NOMO-1 treated with dmso at 0.1 percent for 144 hours (cell line): ENCODE measurements around the gene PLTP.
"Not testable (repeated sequence)": the region's sequence is repeated elsewhere in the genome, so short reads cannot be mapped to it uniquely, and the experiment has no call there.

Experiments used
- DNase-seq: peaks from one replicate; lab custom pipeline; 2025; ENCODE audit not compliant: unreplicated experiment; lab: John Stamatoyannopoulos, UW

Gene PLTP

GRCh38 chr20:45911486-45912343 is at the start of gene PLTP:
PLTP (minus strand) TSS chr20:45912155; CDS start chr20:45911452, 703 bp downstream.
- DNase-seq, result no peak

GRCh38 chr20:45959956-45960630 is 48.1 kb upstream of the PLTP start:
- no peak for DNase-seq

- DNase-seq, result no peak
Measured at GRCh38 chr20:45959126-45959525, 47.2 kb upstream of the PLTP start.

GRCh38 chr20:45958593-45958992 is 46.6 kb upstream of the PLTP start:
- no peak for DNase-seq

- no peak for DNase-seq
Measured at GRCh38 chr20:45957021-45957941, 45.3 kb upstream of the PLTP start.

GRCh38 chr20:45956326-45956725 is 44.4 kb upstream of the PLTP start:
- DNase-seq, result not testable (repeated sequence)

GRCh38 chr20:45953672-45954071 is 41.7 kb upstream of the PLTP start:
- DNase-seq, result no peak

GRCh38 chr20:45952861-45953260 is 40.9 kb upstream of the PLTP start:
- no peak for DNase-seq

- no peak for DNase-seq
Measured at GRCh38 chr20:45951925-45952834, 40.2 kb upstream of the PLTP start.

- no peak for DNase-seq
Measured at GRCh38 chr20:45950330-45950646, 38.3 kb upstream of the PLTP start.

- DNase-seq, result no peak
Measured at GRCh38 chr20:45949542-45950329, 37.8 kb upstream of the PLTP start.

- DNase-seq, result no peak
Measured at GRCh38 chr20:45948742-45949541, 37.0 kb upstream of the PLTP start.

- DNase-seq, result no peak
Measured at GRCh38 chr20:45948261-45948733, 36.3 kb upstream of the PLTP start.

- no peak for DNase-seq
Measured at GRCh38 chr20:45947110-45947866, 35.3 kb upstream of the PLTP start.

GRCh38 chr20:45946149-45946970 is 34.4 kb upstream of the PLTP start:
- DNase-seq, result peak; percentile 98

- DNase-seq, result peak; percentile 23
Measured at GRCh38 chr20:45945678-45946148, 33.8 kb upstream of the PLTP start.
